GM12878 (cell line): ENCODE data around the gene SAMSN1. TPM values are rescaled to one million over a fixed set of nuclear protein-coding genes. Genes with fewer than 3 reads are reported as not detected.

Experiments
- ATAC-seq: fragments of 200-7000 bp; cut with Tn5 transposase; 3 replicates; pipeline ENCODE4 v1.9.1; 2020; ENCODE audit warnings: mild to moderate bottlenecking, moderate library complexity
- BruUV-seq: library from RNA; stranded (reverse); fragments of 400-500 nt; replicated peaks from 2 replicates; lab custom pipeline; 2021; lab: Mats Ljungman, UMichigan
- CTCF ChIA-PET: fragments of 300-600 bp; sonication (Branson Sonifier 250); formaldehyde crosslinking; extraction: SDS; loops from one replicate; lab custom pipeline; 2021; ENCODE audit warnings: inconsistent platforms; lab: Yijun Ruan, JAX
- POLR2A ChIA-PET: fragments of 350-600 bp; formaldehyde crosslinking; extraction: SDS; loops from one replicate; lab custom pipeline; 2021; ENCODE audit warnings: inconsistent platforms; lab: Charles Lee
- RAD21 ChIA-PET: fragments of 300-600 bp; sonication (Branson Sonifier 250); formaldehyde crosslinking; loops from one replicate; lab custom pipeline; 2023; ENCODE audit warnings: antibody characterized with exemption; ENCODE audit not compliant: unreplicated experiment; lab: Charles Lee
- SMC1A ChIA-PET: fragments of 300-600 bp; sonication (Branson Sonifier 250); formaldehyde crosslinking; loops from one replicate; lab custom pipeline; 2023; ENCODE audit not compliant: unreplicated experiment, uncharacterized antibody; lab: Charles Lee
- DNase-seq: peaks from one replicate; pipeline ENCODE4 v3.0.0-alpha.2; 2011; ENCODE audit warnings: low read depth, low spot score
- FAIRE-seq: peaks from 3 replicates; lab custom pipeline; 2011; peaks lifted over from hg19 to GRCh38; lab: Jason Lieb, UNC
- H2AFZ ChIP-seq: 2 replicates; pipeline ENCODE4 v1.6.0; 2011; ENCODE audit warnings: low read depth, low read length, control low read depth; ENCODE audit not compliant: control insufficient read depth
- H3K27ac ChIP-seq: 2 replicates; pipeline ENCODE4 v1.5.1; 2011; ENCODE audit warnings: control low read depth; ENCODE audit not compliant: control insufficient read depth, insufficient read depth
- H3K27me3 ChIP-seq, 2 experiments: replicated peaks in 1 of 2; 2 replicates each; pipeline versions ENCODE4 v1.6.0 to v1.6.1; 2011; ENCODE audit warnings: low read length in 1 of 2; ENCODE audit not compliant: control insufficient read depth in 2 of 2, insufficient read depth in 2 of 2
- H3K36me3 ChIP-seq, 2 experiments: 2 replicates each; pipeline ENCODE4 v1.5.1; 2011; ENCODE audit warnings: low read length in 1 of 2; ENCODE audit not compliant: control insufficient read depth in 2 of 2, insufficient read depth in 2 of 2
- H3K4me1 ChIP-seq: 2 replicates; pipeline ENCODE4 v1.6.1; 2011; ENCODE audit warnings: mild to moderate bottlenecking, low read length, moderate library complexity, mixed read lengths; ENCODE audit not compliant: control insufficient read depth, insufficient read depth
- H3K4me2 ChIP-seq: 2 replicates; pipeline ENCODE4 v1.6.0; 2011; ENCODE audit warnings: control low read depth; ENCODE audit not compliant: control insufficient read depth, insufficient read depth
- H3K4me3 ChIP-seq: fragments of 200-600 bp; sonication (generic); 2 replicates; pipeline ENCODE4 v1.5.1; 2016
- H3K79me2 ChIP-seq: 2 replicates; pipeline ENCODE4 v1.6.0; 2011; ENCODE audit warnings: low read length; ENCODE audit not compliant: control insufficient read depth, insufficient read depth
- H3K9ac ChIP-seq: 2 replicates; pipeline ENCODE4 v1.8.0; 2011; ENCODE audit warnings: low read length, control low read depth, mixed read lengths; ENCODE audit not compliant: control insufficient read depth, insufficient read depth
- H3K9me3 ChIP-seq: replicated peaks from 3 replicates; pipeline ENCODE4 v1.5.1; 2011; ENCODE audit warnings: mild to moderate bottlenecking, low read length; ENCODE audit not compliant: control insufficient read depth, insufficient read depth
- H4K20me1 ChIP-seq: 2 replicates; pipeline ENCODE4 v1.6.0; 2011; ENCODE audit not compliant: control insufficient read depth, insufficient read depth
- ATF7 ChIP-seq: fragments of 450-650 bp; IDR thresholded peaks from 2 replicates; pipeline ENCODE4 v1.6.1; 2016; ENCODE audit warnings: low read depth, mild to moderate bottlenecking
- FOXK2 ChIP-seq: fragments of 450-650 bp; IDR thresholded peaks from 2 replicates; pipeline ENCODE4 v1.6.1; 2017; ENCODE audit warnings: mild to moderate bottlenecking, moderate library complexity
- IKZF2 ChIP-seq, 2 experiments: fragments of 450-650 bp; IDR thresholded peaks; 2 replicates each; pipeline ENCODE4 v1.6.1; 2017; ENCODE audit warnings: mild to moderate bottlenecking in 2 of 2, moderate library complexity in 2 of 2
- LARP7 ChIP-seq: fragments of 450-650 bp; IDR thresholded peaks from 2 replicates; pipeline ENCODE4 v1.6.1; 2017; ENCODE audit warnings: mild to moderate bottlenecking
- MTA2 ChIP-seq: fragments of 450-650 bp; IDR thresholded peaks from 2 replicates; pipeline ENCODE4 v1.6.1; 2016; ENCODE audit warnings: low read depth, mild to moderate bottlenecking, moderate library complexity
- MXI1 ChIP-seq: fragments of 150-350 bp; IDR thresholded peaks from 2 replicates; pipeline ENCODE4 v1.6.1; 2011; ENCODE audit warnings: low read depth, mild to moderate bottlenecking, inconsistent platforms, low read length, improper control_type of control experiment
- NR2F1 ChIP-seq: fragments of 450-650 bp; conservative IDR thresholded peaks from 2 replicates; pipeline ENCODE4 v1.6.1; 2017; ENCODE audit warnings: mild to moderate bottlenecking
- PML ChIP-seq: IDR thresholded peaks from 2 replicates; pipeline ENCODE4 v1.6.1; 2012; ENCODE audit warnings: low read length, inconsistent platforms
- SIN3A ChIP-seq: IDR thresholded peaks from 2 replicates; pipeline ENCODE4 v1.6.1; 2012; ENCODE audit warnings: low read depth, low read length, improper control_type of control experiment
- SMAD5 ChIP-seq: IDR thresholded peaks from 2 replicates; pipeline ENCODE4 v1.6.1; 2016; ENCODE audit warnings: antibody characterized with exemption, low read depth
- SMARCA5 ChIP-seq: fragments of 450-650 bp; IDR thresholded peaks from 2 replicates; pipeline ENCODE4 v1.6.1; 2017; ENCODE audit warnings: mild to moderate bottlenecking
- TAF1 ChIP-seq: IDR thresholded peaks from 2 replicates; pipeline ENCODE4 v1.6.1; 2011; ENCODE audit warnings: mild to moderate bottlenecking, low read depth, low read length, borderline replicate concordance
- TCF3 ChIP-seq: IDR thresholded peaks from 2 replicates; pipeline ENCODE4 v1.6.1; 2012; ENCODE audit warnings: low read depth, mild to moderate bottlenecking, low read length, borderline replicate concordance; ENCODE audit not compliant: insufficient read depth
- TCF7 ChIP-seq: IDR thresholded peaks from 2 replicates; pipeline ENCODE4 v1.6.1; 2014; ENCODE audit warnings: antibody characterized with exemption, borderline replicate concordance
- in situ Hi-C: fragments of 300-500 bp; cut with MboI; formaldehyde crosslinking; loops from 9 replicates; pipeline ENCODE4 v1.14.3; 2018; ENCODE audit warnings: mixed read lengths
- intact Hi-C: fragments of 100-400 bp; cut with micrococcal nuclease; formaldehyde crosslinking; loops from one replicate; pipeline ENCODE4 v1.14.2; 2022; ENCODE audit not compliant: unreplicated experiment
- polyA plus RNA-seq, 11 experiments: library from polyadenylated mRNA; depleted of rRNA in 4 of 11; unstranded in 6 of 11; stranded (reverse) in 5 of 11; fragments of >200 nt; fragmentation: Nextera tagmentation in 4 of 11; fragmentation: Illumina TruSeq in 1 of 11; extraction: Ambion mirVana in 4 of 11; extraction: Trizol in 1 of 11; gene quantifications; 1 replicate in 1 of 11; 2 replicates in 10 of 11; pipeline versions ENCODE4 v1.2.1 to v1.2.3, GENCODE V29; 2011 to 2016; ENCODE audit warnings: inconsistent platforms in 2 of 11, missing spikeins in 2 of 11, low read depth in 1 of 11
- total RNA-seq, 4 experiments: library from RNA; depleted of rRNA in 3 of 4; stranded (reverse); fragments of >200 nt in 3 of 4; fragmentation: Illumina TruSeq in 1 of 4; extraction: Trizol in 1 of 4; gene quantifications; 2 replicates each; pipeline versions ENCODE4 v1.2.1 to v1.2.3, GENCODE V29; 2013 to 2021
- TF ChIP-seq, protein P1 (sequence below): fragments of 150-350 bp; IDR thresholded peaks from 2 replicates; pipeline ENCODE4 v1.6.1; 2014; ENCODE audit warnings: mild to moderate bottlenecking, low read depth, low read length
- TF ChIP-seq, protein P2 (sequence below): fragments of 450-650 bp; IDR thresholded peaks from 2 replicates; pipeline ENCODE4 v1.6.1; 2017; ENCODE audit warnings: mild to moderate bottlenecking, low read depth, inconsistent platforms; ENCODE audit not compliant: poor library complexity, severe bottlenecking
- TF ChIP-seq, protein P3 (sequence below): fragments of 450-650 bp; formaldehyde crosslinking; IDR thresholded peaks from 2 replicates; pipeline ENCODE4 v1.5.0; 2022; ENCODE audit warnings: mild to moderate bottlenecking, missing genetic modification characterization

Gene SAMSN1
- total and polyA plus RNA-seq, 10 of the 15 experiments (the other 5 are each of a cell fraction or from before 2014, with no cell fraction given): 23.2 to 102 (median 44.9) TPM

DNA sequence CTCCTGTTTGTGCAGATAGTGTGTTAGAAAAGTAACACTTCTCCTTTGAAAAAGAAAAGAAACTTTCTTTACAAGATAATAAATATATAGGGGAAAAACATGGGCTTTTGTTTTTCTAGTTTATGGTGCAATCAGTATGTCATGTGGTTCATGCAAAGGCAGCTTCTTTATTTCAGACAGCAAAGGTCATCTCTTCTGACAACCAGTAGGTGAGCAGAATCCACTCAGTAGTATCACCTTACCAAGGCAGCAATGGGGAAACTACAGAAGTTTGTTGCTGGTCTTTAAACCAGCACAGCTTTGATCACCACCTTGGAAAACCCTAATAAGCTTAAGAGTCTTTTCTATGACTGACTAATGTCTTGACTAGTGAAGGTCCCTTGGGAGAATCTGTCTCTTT, 13.0 kb upstream of the SAMSN1 start:
- H3K36me3 ChIP-seq: no peaks in the 10 kb centered on the region
- no peaks in the 10 kb centered on the region for H4K20me1 ChIP-seq
- ChIA-PET CTCF (interaction anchor here (0.8 to 1.6 kb wide), 7 partner anchors 8 to 204 kb away, joined by 3 to 7 read pairs (median 4); no protein-coding TSS in a partner anchor), SMC1A (interaction anchor here (0.7 to 6.2 kb wide), 17 partner anchors 9 to 128 kb away, joined by 3 to 81 read pairs (median 4); no protein-coding TSS in a partner anchor), POLR2A (interaction anchor here (0.5 to 1.7 kb wide), 7 partner anchors 10 to 129 kb away, joined by 3 to 6 read pairs (median 4); no protein-coding TSS in a partner anchor), RAD21 (interaction anchor here (0.8 to 3.0 kb wide), 9 partner anchors 8 to 105 kb away, joined by 3 to 35 read pairs (median 4); no protein-coding TSS in a partner anchor)
- no peak overlapping the region for H2AFZ ChIP-seq
- H3K27me3 ChIP-seq: no peaks in the 10 kb centered on the region
- H3K27ac ChIP-seq: no peak overlapping the region; the same call in 1 of the 2 replicates
- intact Hi-C loops (no loop called here), in situ Hi-C loops (no loop called here)
- H3K9me3 ChIP-seq: peaks cover 5% of the 10 kb centered on the region; the same call in 2 of the 3 replicates
- no peaks in the 10 kb centered on the region for H3K79me2 ChIP-seq
- H3K4me2 ChIP-seq: no peak overlapping the region
- H3K4me3 ChIP-seq: no peak overlapping the region
- ATAC-seq: peak; percentile 82
- DNase-seq: no peak
- no peak for FAIRE-seq
- no TSS peak for BruUV-seq
- H3K9ac ChIP-seq: no peak overlapping the region
- H3K4me1 ChIP-seq: peaks cover 19% of the 10 kb centered on the region
- TF ChIP-seq TAF1: no peak
- TF ChIP-seq SMARCA5: no peak
- peak in 1 of 2 experiments; percentile 26; a peak in 1 of 4 replicates for TF ChIP-seq IKZF2 (IDR thresholded peaks at IDR 0.05)
- no peak for TF ChIP-seq SMAD5
- no peak for TF ChIP-seq TCF3
- 0 out of 2 replicates have a peak, but pooled peaks have one; percentile 28 for TF ChIP-seq MTA2
- TF ChIP-seq, protein P1, sequence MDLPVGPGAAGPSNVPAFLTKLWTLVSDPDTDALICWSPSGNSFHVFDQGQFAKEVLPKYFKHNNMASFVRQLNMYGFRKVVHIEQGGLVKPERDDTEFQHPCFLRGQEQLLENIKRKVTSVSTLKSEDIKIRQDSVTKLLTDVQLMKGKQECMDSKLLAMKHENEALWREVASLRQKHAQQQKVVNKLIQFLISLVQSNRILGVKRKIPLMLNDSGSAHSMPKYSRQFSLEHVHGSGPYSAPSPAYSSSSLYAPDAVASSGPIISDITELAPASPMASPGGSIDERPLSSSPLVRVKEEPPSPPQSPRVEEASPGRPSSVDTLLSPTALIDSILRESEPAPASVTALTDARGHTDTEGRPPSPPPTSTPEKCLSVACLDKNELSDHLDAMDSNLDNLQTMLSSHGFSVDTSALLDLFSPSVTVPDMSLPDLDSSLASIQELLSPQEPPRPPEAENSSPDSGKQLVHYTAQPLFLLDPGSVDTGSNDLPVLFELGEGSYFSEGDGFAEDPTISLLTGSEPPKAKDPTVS: no peak
- TF ChIP-seq MXI1: no peak
- TF ChIP-seq LARP7: no peak
- 0 out of 2 replicates have a peak, but pooled peaks have one; percentile 16 for TF ChIP-seq ATF7
- TF ChIP-seq, protein P2, sequence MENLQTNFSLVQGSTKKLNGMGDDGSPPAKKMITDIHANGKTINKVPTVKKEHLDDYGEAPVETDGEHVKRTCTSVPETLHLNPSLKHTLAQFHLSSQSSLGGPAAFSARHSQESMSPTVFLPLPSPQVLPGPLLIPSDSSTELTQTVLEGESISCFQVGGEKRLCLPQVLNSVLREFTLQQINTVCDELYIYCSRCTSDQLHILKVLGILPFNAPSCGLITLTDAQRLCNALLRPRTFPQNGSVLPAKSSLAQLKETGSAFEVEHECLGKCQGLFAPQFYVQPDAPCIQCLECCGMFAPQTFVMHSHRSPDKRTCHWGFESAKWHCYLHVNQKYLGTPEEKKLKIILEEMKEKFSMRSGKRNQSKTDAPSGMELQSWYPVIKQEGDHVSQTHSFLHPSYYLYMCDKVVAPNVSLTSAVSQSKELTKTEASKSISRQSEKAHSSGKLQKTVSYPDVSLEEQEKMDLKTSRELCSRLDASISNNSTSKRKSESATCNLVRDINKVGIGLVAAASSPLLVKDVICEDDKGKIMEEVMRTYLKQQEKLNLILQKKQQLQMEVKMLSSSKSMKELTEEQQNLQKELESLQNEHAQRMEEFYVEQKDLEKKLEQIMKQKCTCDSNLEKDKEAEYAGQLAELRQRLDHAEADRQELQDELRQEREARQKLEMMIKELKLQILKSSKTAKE: peak; percentile 39
- no peak for TF ChIP-seq TCF7
- TF ChIP-seq NR2F1: 0 out of 2 replicates have a peak, but pooled peaks have one; percentile 29
- TF ChIP-seq SIN3A: no peak
- TF ChIP-seq, protein P3, sequence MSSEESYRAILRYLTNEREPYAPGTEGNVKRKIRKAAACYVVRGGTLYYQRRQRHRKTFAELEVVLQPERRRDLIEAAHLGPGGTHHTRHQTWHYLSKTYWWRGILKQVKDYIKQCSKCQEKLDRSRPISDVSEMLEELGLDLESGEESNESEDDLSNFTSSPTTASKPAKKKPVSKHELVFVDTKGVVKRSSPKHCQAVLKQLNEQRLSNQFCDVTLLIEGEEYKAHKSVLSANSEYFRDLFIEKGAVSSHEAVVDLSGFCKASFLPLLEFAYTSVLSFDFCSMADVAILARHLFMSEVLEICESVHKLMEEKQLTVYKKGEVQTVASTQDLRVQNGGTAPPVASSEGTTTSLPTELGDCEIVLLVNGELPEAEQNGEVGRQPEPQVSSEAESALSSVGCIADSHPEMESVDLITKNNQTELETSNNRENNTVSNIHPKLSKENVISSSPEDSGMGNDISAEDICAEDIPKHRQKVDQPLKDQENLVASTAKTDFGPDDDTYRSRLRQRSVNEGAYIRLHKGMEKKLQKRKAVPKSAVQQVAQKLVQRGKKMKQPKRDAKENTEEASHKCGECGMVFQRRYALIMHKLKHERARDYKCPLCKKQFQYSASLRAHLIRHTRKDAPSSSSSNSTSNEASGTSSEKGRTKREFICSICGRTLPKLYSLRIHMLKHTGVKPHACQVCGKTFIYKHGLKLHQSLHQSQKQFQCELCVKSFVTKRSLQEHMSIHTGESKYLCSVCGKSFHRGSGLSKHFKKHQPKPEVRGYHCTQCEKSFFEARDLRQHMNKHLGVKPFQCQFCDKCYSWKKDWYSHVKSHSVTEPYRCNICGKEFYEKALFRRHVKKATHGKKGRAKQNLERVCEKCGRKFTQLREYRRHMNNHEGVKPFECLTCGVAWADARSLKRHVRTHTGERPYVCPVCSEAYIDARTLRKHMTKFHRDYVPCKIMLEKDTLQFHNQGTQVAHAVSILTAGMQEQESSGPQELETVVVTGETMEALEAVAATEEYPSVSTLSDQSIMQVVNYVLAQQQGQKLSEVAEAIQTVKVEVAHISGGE (CRISPR knock-in tag): no peak
- TF ChIP-seq PML: no peak
- no peak for TF ChIP-seq FOXK2
